ENCODE results near the gene GRIN3A. TPM values are rescaled to one million over a fixed set of nuclear protein-coding genes. Genes with fewer than 3 reads are reported as not detected.

GRIN3A gene
- total and polyA plus RNA-seq, 2 of the 4 experiments (the other 2 are of a cell fraction) = not detected

DNA sequence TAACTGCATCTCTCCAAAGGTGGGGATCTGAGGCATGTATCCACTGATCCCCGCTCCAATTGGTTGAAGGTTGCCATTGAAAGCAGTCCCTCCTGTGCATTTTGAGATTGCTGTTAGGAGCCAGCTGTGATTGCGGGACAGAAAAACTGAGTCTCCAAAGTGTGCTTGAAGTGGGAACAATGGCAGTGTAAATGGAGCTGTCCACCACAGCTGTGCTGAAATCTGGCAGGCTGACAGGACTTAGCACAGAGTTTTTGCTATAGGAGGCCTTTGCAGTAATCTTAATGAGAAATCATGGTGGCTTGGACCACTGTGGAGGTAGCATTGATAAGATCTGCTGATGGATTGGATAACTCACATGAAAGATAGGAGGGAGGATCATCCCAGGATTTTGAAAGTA lies 201.5 kb downstream of the GRIN3A start:
- ChIA-PET CTCF (interaction anchor here (1.1 to 1.2 kb wide), 2 partner anchors 13 to 78 kb away, joined by 3 read pairs; no protein-coding TSS in a partner anchor), POLR2A (ENCODE audit: unreplicated experiment) (no interaction called here)
- H2BK20ac ChIP-seq (ENCODE audit: low read depth, low read length) = no peak overlapping the region
- H3K79me1 ChIP-seq (ENCODE audit: low read depth in 1 of 2, low read length in 2 of 2) = peaks cover 17 to 35% of the 10 kb centered on the region in 2 experiments
- H2BK5ac ChIP-seq (ENCODE audit: low read depth, low read length, poor library complexity, severe bottlenecking) = no peak overlapping the region
- no peak overlapping the region for H3K9ac ChIP-seq (ENCODE audit: low read depth, low read length)
- in situ Hi-C loops (cut with MboI; ENCODE audit: low sequenced_read_pairs) = no loop called here
- dilution Hi-C loops (cut with HindIII; ENCODE audit: low sequenced_read_pairs, unreplicated experiment) = no loop called here
- TF ChIP-seq SMC3 (IDR thresholded peaks at IDR 0.05; ENCODE audit: low read depth, low read length) = no peak
- TF ChIP-seq RFX5 (IDR thresholded peaks at IDR 0.05; ENCODE audit: low read depth, low read length) = no peak
- TF ChIP-seq MXI1 (IDR thresholded peaks at IDR 0.05; ENCODE audit: borderline replicate concordance, low read depth, low read length) = 0 out of 2 replicates have a peak, but pooled peaks have one; percentile 20
- no peak for TF ChIP-seq MAFK (IDR thresholded peaks at IDR 0.05; ENCODE audit: low read depth, low read length)
- H3K4ac ChIP-seq (ENCODE audit: low read depth, low read length) = no peak overlapping the region
- H2AK9ac ChIP-seq (replicated peaks; ENCODE audit: low read depth, low read length, poor library complexity) = no peak overlapping the region
- no peak overlapping the region for H4K5ac ChIP-seq (ENCODE audit: low read depth, low read length)
- peak; percentile 51 for DNase-seq
- H2AFZ ChIP-seq (replicated peaks; ENCODE audit: low read length, poor library complexity) = no peak overlapping the region
- no peak overlapping the region for H4K8ac ChIP-seq (ENCODE audit: low read depth in 2 of 2, low read length in 2 of 2)
- H4K20me1 ChIP-seq (ENCODE audit: insufficient read depth, low read length) = peaks cover 6% of the 10 kb centered on the region; the same call in 1 of the 2 replicates
- H3K4me1 ChIP-seq (ENCODE audit: control insufficient read depth, insufficient read depth, low read length) = peaks cover 1% of the 10 kb centered on the region
- no peak overlapping the region for H3K14ac ChIP-seq (replicated peaks; ENCODE audit: low read depth, low read length)
- no peak overlapping the region for H4K91ac ChIP-seq (ENCODE audit: insufficient read depth, low read depth, low read length)
- no peaks in the 10 kb centered on the region for H3K27me3 ChIP-seq (ENCODE audit: control insufficient read depth, insufficient read depth, low read length)
- intact Hi-C loops (cut with micrococcal nuclease) = no loop called here
- peaks cover 4% of the 10 kb centered on the region; the same call in 1 of the 2 replicates for H3K9me1 ChIP-seq (ENCODE audit: insufficient read depth, low read length)
- H3K4me2 ChIP-seq (ENCODE audit: low read depth, low read length) = no peak overlapping the region
- no peak overlapping the region for H2BK120ac ChIP-seq (ENCODE audit: low read depth, low read length)
- BruUV-seq (replicated peaks) = no TSS peak
- H2AK5ac ChIP-seq (ENCODE audit: low read depth, low read length) = no peak overlapping the region
- 0 out of 2 replicates have a peak overlapping the region, but pooled peaks have one; percentile 11 for H3K56ac ChIP-seq (ENCODE audit: extremely low read depth, insufficient read depth, low read length)
- no peak overlapping the region for H2BK15ac ChIP-seq (ENCODE audit: low read depth, low read length)
- H3K23ac ChIP-seq (ENCODE audit: low read depth, low read length) = no peak overlapping the region
- 71% methylated on average over 1 of the region's 2 CpGs; no CpG with 5 or more reads in 1 of the 2 experiments for WGBS, 2 experiments (ENCODE audit: extremely low coverage in 2 of 2, insufficient read length in 1 of 2)
- no peak for ATAC-seq (ENCODE audit: low read depth)
- no peaks in the 10 kb centered on the region for H3K9me3 ChIP-seq (ENCODE audit: control insufficient read depth, insufficient read depth, low read length)
- H3K27ac ChIP-seq (ENCODE audit: insufficient read depth, low read length) = peak overlapping the region; percentile 39; the same call in 1 of the 2 replicates
- H3K18ac ChIP-seq (ENCODE audit: low read depth, low read length) = no peak overlapping the region
- H3K36me3 ChIP-seq (ENCODE audit: control insufficient read depth, insufficient read depth, low read length) = peaks cover 17% of the 10 kb centered on the region
- H3K4me3 ChIP-seq (ENCODE audit: insufficient read depth, low read depth, low read length) = no peak overlapping the region
